Measurements from ENCODE around the gene TSPAN18. TPM values are rescaled to one million over a fixed set of nuclear protein-coding genes. Genes with fewer than 3 reads are reported as not detected.

Gene TSPAN18
- total RNA-seq, 1 experiment from 2014 or later: 21.3 TPM

DNA sequence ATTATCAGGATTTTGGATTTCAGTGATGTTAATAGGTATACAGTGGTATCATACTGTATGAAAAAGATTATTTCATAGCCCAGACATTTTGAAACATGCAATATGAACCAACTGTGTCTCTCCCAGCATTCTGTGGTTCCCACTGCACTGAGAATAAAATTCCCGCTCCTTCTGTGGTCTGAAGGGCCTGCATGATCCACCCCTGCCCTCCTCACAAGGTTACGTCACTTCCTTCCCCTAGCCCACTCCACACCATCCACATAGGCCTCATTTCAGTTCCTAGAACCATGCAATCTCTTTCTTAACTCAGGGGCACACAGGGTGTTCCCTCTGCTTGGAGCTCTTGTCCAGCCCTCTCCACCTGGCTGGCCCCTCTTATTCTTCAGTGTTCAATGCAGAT is 103.1 kb downstream of the TSPAN18 start:
- intact Hi-C loops (cut with micrococcal nuclease; ENCODE audit: unreplicated experiment) (no loop called here), in situ Hi-C loops (cut with HindIII; ENCODE audit: low pct_unique_long_range_greater_than_20kb, low sequenced_read_pairs) (no loop called here)
- DNase-seq (ENCODE audit: low read depth, low spot score) (no peak), ATAC-seq (no peak)
- BruUV-seq (replicated peaks): no TSS peak
- Histone ChIP-seq H3K36me3 (ENCODE audit: control insufficient read depth, insufficient read depth, low read length) (no peaks in the 10 kb centered on the region), H3K9me3 (ENCODE audit: control insufficient read depth, insufficient read depth, low read depth, low read length) (no peaks in the 10 kb centered on the region), H3K4me3 (ENCODE audit: low read depth in 2 of 2, low read length in 2 of 2) (no peak overlapping the region), H3K27ac (ENCODE audit: low read length) (no peak overlapping the region), H3K27me3 (ENCODE audit: control insufficient read depth, insufficient read depth, low read length) (no peaks in the 10 kb centered on the region), H3K4me1 (ENCODE audit: control insufficient read depth, insufficient read depth, low read length) (no peaks in the 10 kb centered on the region)
- CTCF ChIA-PET: no interaction called here
- POLR2A ChIA-PET: no interaction called here
- no peak for TF ChIP-seq TCF7L2 (IDR thresholded peaks at IDR 0.05; ENCODE audit: low read depth, low read length)
- no peak for TF ChIP-seq SIN3A (IDR thresholded peaks at IDR 0.05; ENCODE audit: borderline replicate concordance, insufficient read depth, low read depth, low read length)
- TF ChIP-seq, protein P1, sequence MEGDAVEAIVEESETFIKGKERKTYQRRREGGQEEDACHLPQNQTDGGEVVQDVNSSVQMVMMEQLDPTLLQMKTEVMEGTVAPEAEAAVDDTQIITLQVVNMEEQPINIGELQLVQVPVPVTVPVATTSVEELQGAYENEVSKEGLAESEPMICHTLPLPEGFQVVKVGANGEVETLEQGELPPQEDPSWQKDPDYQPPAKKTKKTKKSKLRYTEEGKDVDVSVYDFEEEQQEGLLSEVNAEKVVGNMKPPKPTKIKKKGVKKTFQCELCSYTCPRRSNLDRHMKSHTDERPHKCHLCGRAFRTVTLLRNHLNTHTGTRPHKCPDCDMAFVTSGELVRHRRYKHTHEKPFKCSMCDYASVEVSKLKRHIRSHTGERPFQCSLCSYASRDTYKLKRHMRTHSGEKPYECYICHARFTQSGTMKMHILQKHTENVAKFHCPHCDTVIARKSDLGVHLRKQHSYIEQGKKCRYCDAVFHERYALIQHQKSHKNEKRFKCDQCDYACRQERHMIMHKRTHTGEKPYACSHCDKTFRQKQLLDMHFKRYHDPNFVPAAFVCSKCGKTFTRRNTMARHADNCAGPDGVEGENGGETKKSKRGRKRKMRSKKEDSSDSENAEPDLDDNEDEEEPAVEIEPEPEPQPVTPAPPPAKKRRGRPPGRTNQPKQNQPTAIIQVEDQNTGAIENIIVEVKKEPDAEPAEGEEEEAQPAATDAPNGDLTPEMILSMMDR (IDR thresholded peaks at IDR 0.05): no peak
- TF ChIP-seq POLR2AphosphoS5 (IDR thresholded peaks at IDR 0.05; ENCODE audit: low read depth, low read length): no peak

DNA sequence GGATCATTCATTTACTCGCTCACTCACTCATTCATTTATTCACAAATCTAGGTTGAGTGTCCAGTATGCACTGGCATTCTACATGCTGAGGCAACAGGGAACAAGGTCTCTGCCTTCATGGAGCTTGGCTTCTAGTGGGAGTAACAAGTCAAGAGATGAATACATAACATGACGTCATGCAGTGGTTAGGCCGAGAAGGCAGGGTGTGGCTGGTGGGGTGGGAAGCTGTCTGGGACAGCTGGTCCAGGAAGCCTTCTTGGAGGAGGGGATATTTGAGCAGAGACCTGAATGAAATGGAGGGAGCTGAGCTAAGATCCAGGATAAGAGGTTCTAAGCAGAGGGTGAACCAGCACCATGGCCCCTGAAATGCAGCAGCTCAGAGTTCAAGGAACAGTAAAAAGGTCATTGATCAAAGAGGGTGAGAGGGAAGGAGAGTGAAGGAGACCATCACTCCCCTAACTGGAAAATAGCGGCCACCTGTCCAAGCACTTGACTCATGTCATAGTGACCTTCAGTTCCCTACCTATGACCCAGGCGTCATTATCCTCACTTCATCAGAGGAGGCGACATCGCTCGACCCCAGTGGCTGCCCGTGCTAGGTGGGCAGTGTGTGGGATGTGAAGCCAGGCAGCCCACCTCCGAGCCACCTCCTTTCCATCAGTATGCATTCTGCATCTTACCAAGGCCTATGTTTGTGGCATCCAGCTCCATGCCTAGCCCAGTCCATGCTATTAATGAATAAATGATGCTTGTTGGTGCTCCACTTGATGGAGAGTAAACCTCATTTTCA is 105.0 kb downstream of the TSPAN18 start:
- no TSS peak for BruUV-seq (replicated peaks)
- H3K27ac ChIP-seq (ENCODE audit: low read length): no peak overlapping the region
- no peaks in the 10 kb centered on the region for H3K36me3 ChIP-seq (ENCODE audit: control insufficient read depth, insufficient read depth, low read length)
- no peak overlapping the region for H3K4me3 ChIP-seq (ENCODE audit: low read depth in 2 of 2, low read length in 2 of 2)
- DNase-seq (ENCODE audit: low read depth, low spot score) (no peak), ATAC-seq (no peak)
- H3K27me3 ChIP-seq (ENCODE audit: control insufficient read depth, insufficient read depth, low read length): no peaks in the 10 kb centered on the region
- in situ Hi-C loops (cut with HindIII; ENCODE audit: low pct_unique_long_range_greater_than_20kb, low sequenced_read_pairs) (no loop called here), intact Hi-C loops (cut with micrococcal nuclease; ENCODE audit: unreplicated experiment) (no loop called here)
- CTCF ChIA-PET: interaction anchor here (1.2 kb wide), 1 partner anchor 14 kb away, joined by 3 read pairs; no protein-coding TSS in a partner anchor
- no peaks in the 10 kb centered on the region for H3K4me1 ChIP-seq (ENCODE audit: control insufficient read depth, insufficient read depth, low read length)
- POLR2A ChIA-PET: no interaction called here
- TF ChIP-seq TCF7L2 (IDR thresholded peaks at IDR 0.05; ENCODE audit: low read depth, low read length) (no peak), SIN3A (IDR thresholded peaks at IDR 0.05; ENCODE audit: borderline replicate concordance, insufficient read depth, low read depth, low read length) (no peak), POLR2AphosphoS5 (IDR thresholded peaks at IDR 0.05; ENCODE audit: low read depth, low read length) (no peak)
- TF ChIP-seq, protein P1 (IDR thresholded peaks at IDR 0.05): no peak
- TF ChIP-seq, protein P2, sequence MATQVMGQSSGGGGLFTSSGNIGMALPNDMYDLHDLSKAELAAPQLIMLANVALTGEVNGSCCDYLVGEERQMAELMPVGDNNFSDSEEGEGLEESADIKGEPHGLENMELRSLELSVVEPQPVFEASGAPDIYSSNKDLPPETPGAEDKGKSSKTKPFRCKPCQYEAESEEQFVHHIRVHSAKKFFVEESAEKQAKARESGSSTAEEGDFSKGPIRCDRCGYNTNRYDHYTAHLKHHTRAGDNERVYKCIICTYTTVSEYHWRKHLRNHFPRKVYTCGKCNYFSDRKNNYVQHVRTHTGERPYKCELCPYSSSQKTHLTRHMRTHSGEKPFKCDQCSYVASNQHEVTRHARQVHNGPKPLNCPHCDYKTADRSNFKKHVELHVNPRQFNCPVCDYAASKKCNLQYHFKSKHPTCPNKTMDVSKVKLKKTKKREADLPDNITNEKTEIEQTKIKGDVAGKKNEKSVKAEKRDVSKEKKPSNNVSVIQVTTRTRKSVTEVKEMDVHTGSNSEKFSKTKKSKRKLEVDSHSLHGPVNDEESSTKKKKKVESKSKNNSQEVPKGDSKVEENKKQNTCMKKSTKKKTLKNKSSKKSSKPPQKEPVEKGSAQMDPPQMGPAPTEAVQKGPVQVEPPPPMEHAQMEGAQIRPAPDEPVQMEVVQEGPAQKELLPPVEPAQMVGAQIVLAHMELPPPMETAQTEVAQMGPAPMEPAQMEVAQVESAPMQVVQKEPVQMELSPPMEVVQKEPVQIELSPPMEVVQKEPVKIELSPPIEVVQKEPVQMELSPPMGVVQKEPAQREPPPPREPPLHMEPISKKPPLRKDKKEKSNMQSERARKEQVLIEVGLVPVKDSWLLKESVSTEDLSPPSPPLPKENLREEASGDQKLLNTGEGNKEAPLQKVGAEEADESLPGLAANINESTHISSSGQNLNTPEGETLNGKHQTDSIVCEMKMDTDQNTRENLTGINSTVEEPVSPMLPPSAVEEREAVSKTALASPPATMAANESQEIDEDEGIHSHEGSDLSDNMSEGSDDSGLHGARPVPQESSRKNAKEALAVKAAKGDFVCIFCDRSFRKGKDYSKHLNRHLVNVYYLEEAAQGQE (IDR thresholded peaks at IDR 0.05; ENCODE audit: insufficient read depth in 1 of 2, low read depth in 2 of 2, low read length in 1 of 2): no peak
- H3K9me3 ChIP-seq (ENCODE audit: control insufficient read depth, insufficient read depth, low read depth, low read length): no peaks in the 10 kb centered on the region

All from Panc1 (cell line).